GM06990 (cell line): Measurements from ENCODE around the gene DAB2IP.

Experiments
- DNase-seq: peaks from one replicate; pipeline ENCODE4 v3.0.0-alpha.2; 2011; ENCODE audit not compliant: insufficient read length; ENCODE audit errors: extremely low read depth
- H3K27me3 ChIP-seq: replicated peaks from 2 replicates; pipeline ENCODE4 v1.6.0; 2011; ENCODE audit warnings: low read length; ENCODE audit not compliant: control insufficient read depth, insufficient read depth
- H3K36me3 ChIP-seq: 2 replicates; pipeline ENCODE4 v1.5.1; 2011; ENCODE audit warnings: low read length; ENCODE audit not compliant: control insufficient read depth, insufficient read depth
- H3K4me3 ChIP-seq: replicated peaks from 2 replicates; pipeline ENCODE4 v1.5.1; 2011; ENCODE audit warnings: low read depth, mild to moderate bottlenecking, control low read depth, low read length
- TF ChIP-seq, protein P1 (sequence below): IDR thresholded peaks from 2 replicates; pipeline ENCODE4 v1.5.1; 2011; ENCODE audit warnings: low read length, control low read depth, mild to moderate bottlenecking, inconsistent platforms; ENCODE audit not compliant: insufficient read depth, poor library complexity, severe bottlenecking

The DAB2IP gene

DNA sequence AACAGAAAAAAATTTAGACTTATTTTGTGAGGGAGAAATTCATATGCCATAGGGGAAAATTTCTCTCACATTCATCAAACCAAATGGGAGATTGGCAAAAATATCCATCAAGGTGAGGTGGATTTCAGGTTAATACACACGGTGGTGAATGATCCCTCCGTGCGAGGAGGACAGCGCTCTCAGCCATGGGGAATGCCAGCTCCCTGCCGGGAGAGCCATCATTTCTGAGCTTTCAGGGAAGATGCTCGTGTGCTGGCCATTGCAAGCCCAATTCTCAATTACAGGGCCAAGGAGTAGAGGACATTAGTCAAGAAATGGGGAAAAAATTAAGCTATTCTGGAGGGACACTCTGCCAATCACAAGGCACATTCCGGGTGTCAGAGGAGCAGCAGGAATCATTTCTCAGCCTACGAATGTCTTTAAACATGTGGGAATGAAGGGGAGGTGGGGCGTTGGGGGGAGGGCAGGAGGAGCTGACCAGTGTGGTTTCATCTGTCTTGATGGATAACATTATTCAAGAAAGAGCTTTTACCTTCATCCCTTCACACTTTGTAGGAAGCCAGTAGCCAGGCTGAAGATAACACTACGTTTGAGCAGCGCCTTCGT lies 165.5 kb downstream of the DAB2IP start:
- peaks cover 2% of the 10 kb centered on the region; the same call in 1 of the 2 replicates for H3K27me3 ChIP-seq
- no peak for DNase-seq
- TF ChIP-seq, protein P1, sequence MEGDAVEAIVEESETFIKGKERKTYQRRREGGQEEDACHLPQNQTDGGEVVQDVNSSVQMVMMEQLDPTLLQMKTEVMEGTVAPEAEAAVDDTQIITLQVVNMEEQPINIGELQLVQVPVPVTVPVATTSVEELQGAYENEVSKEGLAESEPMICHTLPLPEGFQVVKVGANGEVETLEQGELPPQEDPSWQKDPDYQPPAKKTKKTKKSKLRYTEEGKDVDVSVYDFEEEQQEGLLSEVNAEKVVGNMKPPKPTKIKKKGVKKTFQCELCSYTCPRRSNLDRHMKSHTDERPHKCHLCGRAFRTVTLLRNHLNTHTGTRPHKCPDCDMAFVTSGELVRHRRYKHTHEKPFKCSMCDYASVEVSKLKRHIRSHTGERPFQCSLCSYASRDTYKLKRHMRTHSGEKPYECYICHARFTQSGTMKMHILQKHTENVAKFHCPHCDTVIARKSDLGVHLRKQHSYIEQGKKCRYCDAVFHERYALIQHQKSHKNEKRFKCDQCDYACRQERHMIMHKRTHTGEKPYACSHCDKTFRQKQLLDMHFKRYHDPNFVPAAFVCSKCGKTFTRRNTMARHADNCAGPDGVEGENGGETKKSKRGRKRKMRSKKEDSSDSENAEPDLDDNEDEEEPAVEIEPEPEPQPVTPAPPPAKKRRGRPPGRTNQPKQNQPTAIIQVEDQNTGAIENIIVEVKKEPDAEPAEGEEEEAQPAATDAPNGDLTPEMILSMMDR, result no peak
- no peak overlapping the region for H3K4me3 ChIP-seq
- H3K36me3 ChIP-seq, result no peaks in the 10 kb centered on the region

DNA sequence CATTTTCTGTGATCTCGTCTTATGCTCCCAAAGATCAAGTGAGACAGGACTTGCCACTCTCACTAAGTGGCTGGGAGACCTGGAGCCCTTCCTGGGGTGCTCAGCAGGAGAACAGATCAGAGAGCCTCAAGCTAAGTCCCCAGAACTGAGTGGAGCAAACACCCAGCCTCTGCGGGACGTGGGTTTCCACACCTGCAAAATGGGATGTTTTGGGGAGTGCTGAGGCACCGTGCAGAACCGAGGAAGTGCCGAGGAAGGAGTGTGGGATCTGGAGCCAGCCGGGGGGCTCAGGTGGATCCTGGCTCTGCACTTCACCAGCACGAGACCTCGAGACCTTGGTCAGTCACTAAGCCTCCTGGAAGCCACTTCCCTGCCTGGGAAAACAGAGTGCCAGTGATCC lies 166.0 kb downstream of the DAB2IP start:
- H3K36me3 ChIP-seq, result no peaks in the 10 kb centered on the region
- H3K4me3 ChIP-seq, result no peak overlapping the region
- no peak for DNase-seq
- H3K27me3 ChIP-seq, result peaks cover 2% of the 10 kb centered on the region; the same call in 1 of the 2 replicates
- TF ChIP-seq, protein P1, result no peak

DNA sequence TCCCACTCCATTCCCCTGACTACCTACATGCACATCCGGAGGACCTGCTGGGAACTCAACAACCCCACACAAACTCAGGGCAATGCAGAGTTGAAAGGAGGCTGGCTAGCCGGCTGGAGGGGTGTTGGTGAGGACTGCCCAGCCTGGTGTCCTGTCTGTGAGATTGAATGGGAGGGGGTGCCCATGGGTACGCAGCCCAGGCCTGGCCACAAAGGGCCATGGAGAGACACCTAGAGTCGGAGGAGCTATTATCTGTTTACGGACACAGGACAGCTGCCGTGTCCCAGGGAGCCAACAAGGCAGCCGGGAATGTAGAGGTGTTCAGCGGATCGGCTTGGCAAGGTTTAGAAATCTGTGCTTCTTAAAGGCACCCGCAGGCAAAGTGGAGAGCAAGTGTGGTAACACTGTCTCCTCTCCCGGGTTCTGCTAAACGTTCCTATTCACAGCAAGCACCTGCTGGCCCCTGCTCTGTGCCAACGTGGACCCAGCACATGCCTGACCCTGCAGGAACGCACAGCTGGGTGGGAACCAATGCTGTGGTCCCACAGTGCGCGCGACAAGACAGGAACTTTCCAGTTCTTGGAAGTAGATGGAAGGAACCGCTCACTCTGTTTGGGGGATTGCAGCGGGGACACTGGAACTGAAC lies 166.7 kb downstream of the DAB2IP start:
- no peak overlapping the region for H3K4me3 ChIP-seq
- H3K36me3 ChIP-seq, result no peaks in the 10 kb centered on the region
- TF ChIP-seq, protein P1, result no peak
- H3K27me3 ChIP-seq, result peaks cover 2% of the 10 kb centered on the region; the same call in 1 of the 2 replicates
- no peak for DNase-seq

DNA sequence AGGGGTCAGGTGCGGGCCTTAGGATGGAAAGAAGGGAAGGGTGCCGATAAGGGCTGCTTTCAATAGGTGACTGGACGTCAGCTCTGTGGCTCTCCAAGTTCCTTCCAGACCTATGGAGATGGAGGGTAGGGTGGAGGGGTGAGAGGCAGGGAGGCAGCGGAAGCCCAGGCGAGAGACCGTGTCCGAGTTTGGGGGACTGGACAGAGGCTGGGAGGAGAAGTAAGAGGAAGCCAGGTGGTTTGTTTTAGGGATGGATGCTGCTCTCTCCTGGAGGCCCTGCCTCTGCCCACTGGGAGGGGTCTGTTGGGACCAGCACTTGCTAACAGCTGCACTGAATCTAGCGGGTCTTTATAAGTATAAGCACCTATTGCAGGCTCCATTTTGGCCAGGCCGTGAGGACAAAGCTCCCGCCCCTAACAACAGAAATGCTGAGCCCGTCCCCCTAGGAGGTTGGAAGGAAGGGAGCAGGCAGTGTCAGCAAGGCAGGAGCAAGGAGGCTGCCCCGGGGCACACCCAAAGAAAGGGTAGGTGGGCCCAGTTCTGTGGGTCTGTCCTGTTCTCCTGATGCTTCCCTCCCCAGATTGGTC lies 167.5 kb downstream of the DAB2IP start:
- Histone ChIP-seq H3K27me3 (peaks cover 2% of the 10 kb centered on the region; the same call in 1 of the 2 replicates), H3K4me3 (no peak overlapping the region), H3K36me3 (no peaks in the 10 kb centered on the region)
- TF ChIP-seq, protein P1, result no peak
- DNase-seq, result no peak

DNA sequence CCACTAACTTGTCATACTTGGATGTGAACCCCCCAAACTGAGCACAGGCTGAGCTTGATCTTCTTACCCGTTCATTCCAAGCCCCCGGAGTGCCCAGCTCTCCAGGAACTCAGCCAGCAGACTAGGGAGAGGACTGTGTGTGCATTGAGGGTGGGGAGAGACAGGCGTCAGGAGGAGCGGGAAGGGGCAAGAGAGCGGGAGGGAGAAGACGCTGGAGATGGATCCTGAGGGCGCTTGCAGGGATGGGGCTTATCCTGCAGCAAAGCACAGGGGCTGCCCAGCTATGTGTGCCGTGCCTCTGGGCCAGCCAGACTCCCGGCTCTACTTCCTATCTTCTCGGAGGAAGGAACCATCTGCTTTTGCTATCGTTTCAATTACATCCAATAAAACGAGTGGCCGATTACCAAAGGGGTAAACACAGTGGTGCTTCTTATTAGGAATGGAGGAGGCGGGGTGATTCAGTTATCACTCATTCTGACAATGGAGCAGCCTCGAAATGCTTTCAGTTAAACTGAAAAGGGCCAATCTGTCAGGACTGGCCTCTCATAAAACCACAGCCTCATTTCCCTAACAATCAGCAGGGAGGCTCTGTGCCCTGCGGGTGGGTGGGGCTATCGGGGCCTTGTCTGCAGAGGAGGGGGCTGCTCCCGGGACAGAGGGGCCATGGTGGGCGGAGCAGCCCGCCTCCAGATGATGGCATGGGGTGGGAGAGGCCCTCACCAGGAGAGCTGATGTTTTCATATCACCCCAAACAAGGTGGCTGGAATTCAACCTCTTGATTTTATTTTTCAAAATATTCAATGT lies 168.2 kb downstream of the DAB2IP start:
- Histone ChIP-seq H3K4me3 (no peak overlapping the region), H3K36me3 (no peaks in the 10 kb centered on the region), H3K27me3 (peaks cover 2% of the 10 kb centered on the region; the same call in 1 of the 2 replicates)
- no peak for DNase-seq
- TF ChIP-seq, protein P1, result no peak
